NOMO-1 treated with dmso at 0.1 percent for 144 hours (cell line): ENCODE measurements around the gene RPS27A.
"Not testable (repeated sequence)": the region's sequence is repeated elsewhere in the genome, so short reads cannot be mapped to it uniquely, and the experiment has no call there.

Experiments used
- DNase-seq: peaks from one replicate; lab custom pipeline; 2025; ENCODE audit not compliant: unreplicated experiment; lab: John Stamatoyannopoulos, UW

The RPS27A gene

GRCh38 chr2:55232084-55232862 lies at the start of gene RPS27A, which contains the start of gene CLHC1:
TSS of gene RPS27A (plus strand) at chr2:55232688. CDS start at chr2:55232825, 137 bp downstream.
TSS of gene CLHC1 (minus strand) at chr2:55232293. CDS start at chr2:55222411, 9,882 bp downstream.
- peak; percentile 82 for DNase-seq

- DNase-seq = not testable (repeated sequence)
Observed at GRCh38 chr2:55186837-55187236, 45.7 kb upstream of the RPS27A start.

DNA sequence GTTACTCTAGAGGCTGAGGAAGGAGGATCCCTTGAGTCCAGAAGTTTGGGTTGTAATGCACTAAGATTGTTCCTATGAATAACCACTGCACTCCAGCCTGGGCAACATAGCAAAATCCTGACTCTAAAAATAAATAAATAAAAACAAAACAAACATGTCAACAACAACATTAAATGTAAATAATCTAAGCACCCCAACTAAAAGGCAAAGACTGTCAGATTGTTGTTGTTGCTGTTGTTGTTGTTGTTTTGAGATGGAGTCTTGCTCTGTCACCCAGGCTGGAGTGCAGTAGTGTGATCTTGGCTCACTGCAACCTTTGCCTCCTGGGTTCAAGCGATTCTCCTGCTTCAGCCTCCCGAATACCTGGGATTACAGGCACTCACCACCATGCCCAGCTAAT lies 40.6 kb upstream of the RPS27A start:
- DNase-seq = not testable (repeated sequence)

DNA sequence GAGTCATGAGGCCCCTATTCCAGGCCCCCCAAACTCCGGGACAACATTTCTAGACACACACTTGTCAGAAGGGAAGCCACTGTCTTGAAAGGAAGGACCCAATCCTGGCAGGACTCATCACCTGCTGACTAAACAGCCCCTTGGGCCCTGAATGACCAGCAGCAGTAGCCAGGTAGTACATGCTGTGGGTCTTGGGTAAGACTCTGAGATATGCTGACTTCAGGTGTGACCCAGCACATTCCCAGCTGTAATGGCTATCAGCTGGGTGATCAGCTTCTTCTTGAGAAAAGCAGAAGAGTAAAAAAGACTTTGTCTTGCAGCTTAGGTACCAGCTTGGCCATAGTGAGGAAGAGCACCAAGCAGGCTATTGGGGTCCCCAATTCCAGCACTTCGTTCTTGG lies 36.0 kb upstream of the RPS27A start:
- no peak for DNase-seq

DNA sequence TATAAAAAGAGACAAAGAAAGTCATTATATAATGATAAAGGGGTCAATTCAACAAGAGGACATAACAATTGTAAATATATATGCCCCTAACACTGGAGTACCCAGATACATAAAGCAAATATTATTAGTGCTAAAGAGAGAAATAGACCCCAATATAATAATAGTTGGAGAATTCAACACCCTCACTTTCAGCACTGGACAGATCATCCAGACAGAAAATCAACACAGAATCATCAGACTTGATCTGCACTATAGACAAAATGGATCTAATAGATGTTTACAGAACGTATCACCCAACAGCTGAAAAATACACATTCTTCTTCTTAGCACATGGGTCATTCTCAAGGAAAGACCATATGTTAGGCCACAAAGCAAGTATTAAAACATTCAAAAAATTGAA lies 32.1 kb upstream of the RPS27A start:
- DNase-seq = no peak

DNA sequence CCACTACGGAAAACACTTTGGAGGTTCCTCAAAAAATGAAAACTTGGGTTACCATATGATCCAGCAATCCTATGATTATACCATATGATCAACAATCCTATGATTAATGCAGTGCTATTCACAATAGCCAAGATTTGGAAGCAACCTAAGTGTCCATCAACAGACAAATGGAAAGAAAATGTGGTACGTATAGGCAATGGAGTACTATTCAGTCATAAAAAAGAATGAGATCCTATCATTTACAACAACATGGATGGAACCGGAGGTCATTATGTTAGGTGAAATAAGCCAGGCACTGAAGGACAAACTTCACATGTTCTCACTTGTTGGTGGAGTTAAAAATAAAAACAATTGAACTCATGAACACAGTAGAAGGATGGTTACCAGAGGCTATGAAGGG lies 28.0 kb upstream of the RPS27A start:
- DNase-seq = no peak

DNA sequence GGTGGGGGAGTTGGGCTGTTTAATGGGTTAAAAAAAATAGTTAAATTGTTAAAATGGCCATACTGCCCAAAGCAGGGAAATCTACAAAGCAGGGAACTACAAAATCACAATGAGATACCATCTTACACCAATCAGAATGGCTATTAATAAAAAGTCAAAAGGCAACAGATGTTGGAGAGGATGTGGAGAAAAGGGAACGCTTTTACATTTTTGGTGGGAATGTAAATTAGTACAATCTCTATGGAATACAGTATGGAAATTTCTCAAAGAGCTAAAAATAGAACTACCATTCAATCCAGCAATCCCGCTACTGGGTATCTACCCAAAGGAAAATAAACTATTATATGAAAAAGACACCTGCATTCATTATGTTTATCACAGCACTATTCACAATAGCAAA lies 27.5 kb upstream of the RPS27A start:
- DNase-seq = no peak

DNA sequence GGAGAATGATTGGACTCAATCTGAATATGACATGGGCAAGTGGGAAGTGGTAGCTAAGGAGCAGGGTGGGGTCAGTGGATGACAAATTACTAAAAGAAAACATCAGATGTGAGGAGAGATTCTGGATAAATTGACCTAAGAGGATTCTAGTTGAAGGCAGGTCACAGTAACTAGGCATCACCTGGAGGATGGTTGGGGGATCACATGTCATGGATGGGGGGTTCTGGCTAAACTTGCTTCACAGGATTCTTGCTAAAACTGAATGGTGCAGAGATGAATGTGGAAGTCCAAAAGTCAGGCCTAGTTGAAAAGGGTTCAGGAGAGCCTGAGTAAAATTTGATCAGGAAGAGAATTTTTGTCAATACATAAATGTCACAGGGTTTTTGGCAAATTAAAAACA lies 18.7 kb upstream of the RPS27A start:
- DNase-seq = no peak

DNA sequence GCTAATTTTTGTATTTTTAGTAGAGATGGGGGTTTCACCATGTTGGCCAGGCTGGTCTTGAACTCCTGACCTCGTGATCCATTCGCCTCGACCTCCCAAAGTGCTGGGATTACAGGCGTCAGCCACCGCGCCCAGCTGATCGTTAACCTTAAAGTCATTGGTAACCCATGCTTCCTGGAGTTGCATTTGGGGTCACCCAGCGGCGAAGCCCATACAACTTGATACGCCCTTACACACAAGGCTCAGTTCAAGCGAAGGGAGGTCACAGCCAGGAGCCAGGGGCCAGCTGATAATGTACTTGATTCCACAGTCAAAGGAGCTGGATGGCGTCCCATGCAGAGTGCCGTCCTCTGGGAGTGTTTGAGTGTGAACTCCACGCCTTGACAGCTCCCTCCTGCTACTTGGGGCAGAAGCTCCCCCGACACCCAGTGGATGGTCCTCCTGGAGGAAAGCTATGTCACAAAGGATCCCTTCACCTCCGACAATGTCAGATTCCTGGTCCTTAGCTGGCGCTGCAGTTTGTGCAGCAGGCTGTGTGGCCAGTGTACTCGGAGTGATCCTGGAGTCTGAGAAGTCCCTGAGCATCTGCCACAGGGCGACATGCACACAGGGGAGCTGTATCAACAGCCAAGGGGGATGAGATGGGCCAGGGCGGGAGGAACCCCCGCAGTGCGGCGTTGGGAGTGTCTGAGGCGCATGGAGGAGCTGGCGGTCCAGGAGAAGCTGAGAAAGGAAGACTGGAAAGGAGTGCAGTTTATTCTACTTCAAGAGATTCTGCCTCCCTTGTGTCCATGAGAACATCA lies 8.3 kb upstream of the RPS27A start:
- no peak for DNase-seq

DNA sequence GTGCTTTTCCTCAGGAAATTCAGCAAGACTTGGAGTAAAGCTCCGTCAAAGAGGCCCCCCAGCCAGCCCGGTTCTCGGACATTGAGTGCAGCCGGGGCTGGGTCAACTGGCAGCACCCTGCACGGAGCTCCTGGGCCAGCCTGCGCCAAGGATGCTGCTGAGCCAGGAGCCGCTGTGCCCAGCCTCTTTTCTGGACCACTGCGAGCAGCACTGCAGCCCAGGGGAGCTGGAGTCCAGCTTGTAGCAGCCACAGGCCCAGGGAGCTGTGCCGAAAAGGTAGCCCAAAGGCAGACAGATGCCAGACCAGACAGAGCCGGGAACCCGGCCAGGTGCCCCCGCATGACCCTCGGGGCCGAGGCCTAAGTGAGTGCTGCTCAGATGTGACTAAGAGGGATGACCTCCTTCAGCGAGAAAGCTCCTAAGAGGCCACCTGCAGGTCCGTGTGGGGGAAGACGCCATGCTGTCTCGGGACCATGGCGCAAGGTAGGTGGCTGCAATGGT lies 7.7 kb upstream of the RPS27A start:
- no peak for DNase-seq

GRCh38 chr2:55225481-55226020 lies 6.9 kb upstream of the RPS27A start:
- DNase-seq = no peak

DNA sequence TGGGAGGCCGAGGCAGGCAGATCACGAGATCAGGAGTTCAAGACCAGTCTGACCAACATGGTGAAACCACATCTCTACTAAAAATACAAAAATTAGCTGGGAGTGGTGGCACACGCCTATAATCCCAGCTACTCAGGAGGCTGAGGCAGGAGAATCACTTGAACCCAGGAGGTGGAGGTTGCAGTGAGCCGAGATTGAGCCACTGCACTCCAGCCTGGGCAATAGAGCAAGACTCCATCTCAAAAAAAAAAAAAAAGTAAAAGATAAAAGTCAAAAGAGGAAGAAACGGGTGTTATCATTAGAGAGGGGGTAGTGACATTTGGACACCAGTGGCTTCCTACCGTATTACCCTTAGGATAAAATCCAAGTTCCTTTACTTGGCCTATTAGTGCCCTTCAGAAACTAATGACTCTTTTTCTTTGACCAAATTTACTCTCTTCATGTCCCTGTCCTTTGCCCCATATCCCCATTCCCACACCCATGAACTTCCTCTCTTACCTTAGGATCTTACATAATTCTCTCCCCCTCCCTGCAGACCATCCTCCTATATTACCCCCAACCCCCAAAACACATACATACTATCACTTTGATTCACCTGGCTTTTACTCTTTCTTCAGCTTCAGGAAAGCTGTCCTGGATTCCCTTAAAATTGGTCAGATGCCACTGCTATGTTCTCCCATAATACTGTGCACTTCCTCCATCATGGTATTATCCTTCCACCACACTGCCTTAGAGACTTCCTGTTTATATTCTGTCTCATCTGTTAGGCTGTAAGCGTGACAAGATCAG lies 4.9 kb upstream of the RPS27A start:
- DNase-seq = peak; percentile 41

- DNase-seq = no peak
Observed at GRCh38 chr2:55228226-55228563, 4.3 kb upstream of the RPS27A start.

GRCh38 chr2:55229221-55229620 lies 3.3 kb upstream of the RPS27A start:
- no peak for DNase-seq

DNA sequence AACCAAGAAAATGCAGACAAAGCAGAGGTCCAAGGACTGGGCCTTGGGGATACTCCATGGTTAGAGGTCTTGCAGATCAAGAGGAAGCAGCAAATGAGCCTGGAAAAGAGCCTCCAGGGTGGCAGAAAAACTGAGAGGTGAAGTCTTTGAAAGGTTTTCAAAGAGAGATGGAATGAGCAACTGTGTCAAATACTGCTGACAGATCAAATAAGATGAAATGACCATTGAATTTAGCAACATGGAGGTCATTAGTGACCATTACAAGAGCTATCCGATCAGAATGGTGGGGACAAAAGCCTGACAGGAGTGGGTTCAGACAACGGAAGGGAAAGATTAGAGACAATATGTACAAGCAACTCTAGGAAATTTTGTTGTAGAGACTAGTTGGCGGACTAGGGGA lies 1.9 kb upstream of the RPS27A start:
- no peak for DNase-seq

GRCh38 chr2:55231546-55232083 lies 873 bp upstream of the RPS27A start:
- no peak for DNase-seq

GRCh38 chr2:55232863-55233657 lies 572 bp downstream of the RPS27A start:
- no peak for DNase-seq

- no peak for DNase-seq
Observed at GRCh38 chr2:55233658-55233940, 1.1 kb downstream of the RPS27A start.

DNA sequence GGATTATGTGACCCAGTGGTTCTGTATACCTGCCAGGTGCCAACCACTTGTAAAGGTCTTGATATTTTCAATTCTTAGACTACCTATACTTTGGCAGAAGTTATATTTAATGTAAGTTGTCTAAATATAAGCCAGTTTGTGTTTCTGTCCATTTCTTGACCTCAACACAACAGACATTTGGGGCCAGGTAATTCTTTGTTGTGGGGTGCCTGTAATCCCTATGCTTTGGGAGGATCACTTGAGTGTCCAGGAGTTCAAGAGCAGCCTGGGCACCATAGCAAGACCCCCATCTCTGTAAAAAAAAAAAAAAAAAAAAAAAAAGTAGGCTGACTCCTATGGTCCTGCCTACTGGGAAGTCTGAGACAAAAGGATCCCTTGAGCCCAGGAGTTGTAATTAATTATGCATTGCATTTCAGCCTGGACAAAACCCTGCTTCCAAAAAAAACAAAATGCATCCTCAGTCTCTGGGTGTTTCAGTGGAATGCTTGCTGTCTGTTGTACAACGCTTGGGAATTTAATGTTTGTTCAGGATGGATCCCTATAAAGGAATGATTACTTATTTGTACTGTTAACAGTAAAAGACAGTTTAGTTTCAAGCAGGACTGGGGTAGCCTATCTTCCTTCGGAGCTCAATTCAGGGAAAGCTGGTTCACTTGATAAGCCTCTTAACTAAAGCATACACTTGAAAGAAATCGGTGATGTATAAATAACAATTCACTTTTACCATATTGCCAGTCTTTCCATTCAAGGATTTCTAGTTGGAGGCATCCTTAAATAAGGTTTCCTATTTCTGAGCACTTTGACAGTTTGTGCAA lies 3.4 kb downstream of the RPS27A start:
- no peak for DNase-seq
